Nephron (organoid): ENCODE results near the gene SPTBN1.

ENCODE experiments used
- H3K27ac Mint-ChIP-seq, 3 experiments: 2 replicates each; pipeline ENCODE4 v1.8.0; 2020; ENCODE audit warnings: mixed read lengths in 3 of 3, mild to moderate bottlenecking in 2 of 3, moderate library complexity in 1 of 3
- H3K27me3 Mint-ChIP-seq: 2 replicates; pipeline ENCODE4 v1.8.0; 2021; ENCODE audit warnings: low read depth, mild to moderate bottlenecking, moderate library complexity, mixed read lengths
- H3K36me3 Mint-ChIP-seq: 2 replicates; pipeline ENCODE4 v1.8.0; 2020; ENCODE audit warnings: low read depth, mixed read lengths
- H3K4me1 Mint-ChIP-seq: 2 replicates; pipeline ENCODE4 v1.8.0; 2020; ENCODE audit warnings: mixed read lengths
- H3K4me3 Mint-ChIP-seq, 3 experiments: 2 replicates each; pipeline ENCODE4 v1.8.0; 2020; ENCODE audit warnings: mild to moderate bottlenecking in 3 of 3, mixed read lengths in 3 of 3, moderate library complexity in 2 of 3
- H3K9me3 Mint-ChIP-seq: 2 replicates; pipeline ENCODE4 v1.8.0; 2020; ENCODE audit warnings: mixed read lengths
- TF ChIP-seq, protein P1 (sequence below), 3 experiments: fragments of 200-600 bp; sonication (generic); IDR thresholded peaks; one replicate each; pipeline ENCODE4 v1.5.0; 2021; ENCODE audit warnings: antibody characterized with exemption in 3 of 3; ENCODE audit not compliant: unreplicated experiment in 3 of 3

SPTBN1 gene

DNA sequence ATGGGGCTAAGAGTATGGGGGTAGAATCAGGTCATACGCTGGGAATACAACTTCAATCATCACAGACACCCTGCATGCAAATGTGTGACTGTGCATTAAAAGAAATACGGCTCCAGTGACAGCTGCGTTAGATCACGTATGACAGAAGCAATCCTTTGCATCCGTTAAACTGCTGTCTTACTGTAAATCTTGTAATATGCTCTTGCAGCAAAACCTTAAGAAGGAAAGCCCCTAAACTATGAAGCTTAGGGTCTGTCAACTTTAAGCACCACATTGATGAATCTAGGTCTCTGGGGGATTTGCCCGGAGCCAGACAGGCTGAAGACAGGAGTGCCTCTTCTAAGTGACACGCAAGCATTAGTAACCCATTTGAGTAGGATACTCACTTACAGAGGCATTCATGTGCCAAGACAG is 182.7 kb downstream of the SPTBN1 start:
- peaks cover 67% of the 10 kb centered on the region for H3K36me3 Mint-ChIP-seq
- TF ChIP-seq, protein P1, sequence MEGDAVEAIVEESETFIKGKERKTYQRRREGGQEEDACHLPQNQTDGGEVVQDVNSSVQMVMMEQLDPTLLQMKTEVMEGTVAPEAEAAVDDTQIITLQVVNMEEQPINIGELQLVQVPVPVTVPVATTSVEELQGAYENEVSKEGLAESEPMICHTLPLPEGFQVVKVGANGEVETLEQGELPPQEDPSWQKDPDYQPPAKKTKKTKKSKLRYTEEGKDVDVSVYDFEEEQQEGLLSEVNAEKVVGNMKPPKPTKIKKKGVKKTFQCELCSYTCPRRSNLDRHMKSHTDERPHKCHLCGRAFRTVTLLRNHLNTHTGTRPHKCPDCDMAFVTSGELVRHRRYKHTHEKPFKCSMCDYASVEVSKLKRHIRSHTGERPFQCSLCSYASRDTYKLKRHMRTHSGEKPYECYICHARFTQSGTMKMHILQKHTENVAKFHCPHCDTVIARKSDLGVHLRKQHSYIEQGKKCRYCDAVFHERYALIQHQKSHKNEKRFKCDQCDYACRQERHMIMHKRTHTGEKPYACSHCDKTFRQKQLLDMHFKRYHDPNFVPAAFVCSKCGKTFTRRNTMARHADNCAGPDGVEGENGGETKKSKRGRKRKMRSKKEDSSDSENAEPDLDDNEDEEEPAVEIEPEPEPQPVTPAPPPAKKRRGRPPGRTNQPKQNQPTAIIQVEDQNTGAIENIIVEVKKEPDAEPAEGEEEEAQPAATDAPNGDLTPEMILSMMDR (IDR thresholded peaks at IDR 0.05; ENCODE audit: unreplicated experiment in 3 of 3), result no peak
- peaks cover 66% of the 10 kb centered on the region for H3K4me1 Mint-ChIP-seq
- no peaks in the 10 kb centered on the region for H3K27me3 Mint-ChIP-seq
- H3K4me3 Mint-ChIP-seq, result no peak overlapping the region
- no peaks in the 10 kb centered on the region for H3K9me3 Mint-ChIP-seq
- H3K27ac Mint-ChIP-seq, result peak overlapping the region; percentile 49 to 71 (median 66)

DNA sequence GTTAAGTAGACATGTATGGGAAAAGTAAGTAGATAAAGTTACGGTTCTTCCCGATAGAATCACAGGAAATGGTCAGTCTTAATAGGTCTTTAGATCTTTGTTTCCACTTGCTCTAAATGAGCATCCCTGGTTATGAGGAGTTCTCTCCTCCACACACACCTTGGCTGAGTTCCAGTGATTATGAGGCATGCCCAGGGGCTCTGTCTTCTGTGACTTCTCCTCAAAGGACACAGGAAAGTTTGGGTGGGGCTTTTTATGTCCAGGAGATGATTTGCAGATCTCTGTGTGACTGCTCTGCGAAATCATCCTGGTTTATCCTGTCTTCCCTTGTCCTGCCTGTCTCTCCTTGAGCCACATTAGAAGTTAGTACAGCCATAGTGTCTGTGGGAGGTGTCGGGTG is 183.5 kb downstream of the SPTBN1 start:
- Mint-ChIP-seq H3K4me3 (no peak overlapping the region), H3K4me1 (peaks cover 58% of the 10 kb centered on the region), H3K27ac (peak overlapping the region; percentile 31 to 66 (median 49)), H3K36me3 (peaks cover 67% of the 10 kb centered on the region), H3K27me3 (no peaks in the 10 kb centered on the region), H3K9me3 (no peaks in the 10 kb centered on the region)
- TF ChIP-seq, protein P1 (IDR thresholded peaks at IDR 0.05; ENCODE audit: unreplicated experiment in 3 of 3), result no peak

DNA sequence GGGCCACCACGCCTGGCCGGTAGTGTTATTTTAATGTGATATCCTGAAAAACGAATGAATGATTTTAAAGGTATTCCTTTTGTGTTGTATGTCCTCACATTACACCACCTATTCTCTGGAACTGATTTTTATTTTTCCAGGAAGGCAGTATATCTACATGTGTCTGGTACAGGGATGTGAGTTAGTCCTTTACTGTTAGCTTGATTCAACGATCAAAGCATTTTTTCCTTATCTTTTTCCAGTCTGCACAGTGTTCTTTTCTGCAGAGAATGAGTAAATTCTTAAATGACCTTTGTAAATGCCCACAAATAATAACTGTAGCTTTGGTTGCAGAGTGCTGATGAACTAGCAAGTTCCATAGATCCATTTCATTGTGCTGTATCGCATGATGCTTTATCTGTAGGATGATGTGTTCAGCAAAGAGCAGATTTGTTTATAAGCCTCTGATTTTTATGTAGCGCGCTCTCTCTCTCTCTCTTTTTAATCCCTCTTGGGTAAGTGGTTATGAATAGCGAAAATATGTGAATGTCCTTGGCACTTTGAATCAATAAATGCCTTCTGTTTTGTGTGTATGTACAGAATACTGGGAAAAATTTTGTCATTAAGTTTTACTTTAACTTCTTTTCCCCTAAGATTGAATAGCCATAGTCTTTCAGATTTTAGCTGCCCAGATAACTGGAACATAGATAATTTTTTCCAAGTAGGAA is 184.9 kb downstream of the SPTBN1 start:
- H3K27ac Mint-ChIP-seq, result peak overlapping the region in 2 of 3 experiments; percentile 8 to 52
- H3K4me3 Mint-ChIP-seq, result no peak overlapping the region
- no peaks in the 10 kb centered on the region for H3K27me3 Mint-ChIP-seq
- H3K4me1 Mint-ChIP-seq, result peaks cover 46% of the 10 kb centered on the region
- H3K36me3 Mint-ChIP-seq, result peaks cover 78% of the 10 kb centered on the region
- TF ChIP-seq, protein P1 (IDR thresholded peaks at IDR 0.05; ENCODE audit: unreplicated experiment in 3 of 3), result no peak
- H3K9me3 Mint-ChIP-seq, result no peaks in the 10 kb centered on the region

DNA sequence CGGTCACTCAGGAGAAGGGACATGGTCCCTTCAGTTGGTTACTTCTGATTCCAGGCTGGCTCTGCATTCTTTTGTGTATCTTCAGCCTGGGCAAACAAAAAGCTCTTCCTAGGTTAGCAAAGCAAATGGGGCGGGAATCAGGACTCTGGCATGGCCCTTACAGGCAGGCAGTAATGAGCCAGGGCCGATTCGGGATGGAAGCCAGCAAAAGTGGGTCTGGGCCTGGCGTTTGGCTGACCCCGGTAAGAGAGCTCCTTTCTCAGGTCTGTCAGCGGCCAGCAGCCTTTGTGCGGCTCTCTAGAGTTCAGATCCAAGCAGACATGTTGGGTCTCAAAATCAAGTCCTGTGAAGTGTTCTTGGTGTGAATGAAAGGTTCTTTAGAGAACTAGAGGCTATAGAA is 185.9 kb downstream of the SPTBN1 start:
- Mint-ChIP-seq H3K27me3 (no peaks in the 10 kb centered on the region), H3K27ac (peak overlapping the region; percentile 14 to 76 (median 51)), H3K4me1 (peaks cover 41% of the 10 kb centered on the region), H3K36me3 (peaks cover 82% of the 10 kb centered on the region), H3K9me3 (no peaks in the 10 kb centered on the region), H3K4me3 (no peak overlapping the region)
- TF ChIP-seq, protein P1 (IDR thresholded peaks at IDR 0.05; ENCODE audit: unreplicated experiment in 3 of 3), result no peak

DNA sequence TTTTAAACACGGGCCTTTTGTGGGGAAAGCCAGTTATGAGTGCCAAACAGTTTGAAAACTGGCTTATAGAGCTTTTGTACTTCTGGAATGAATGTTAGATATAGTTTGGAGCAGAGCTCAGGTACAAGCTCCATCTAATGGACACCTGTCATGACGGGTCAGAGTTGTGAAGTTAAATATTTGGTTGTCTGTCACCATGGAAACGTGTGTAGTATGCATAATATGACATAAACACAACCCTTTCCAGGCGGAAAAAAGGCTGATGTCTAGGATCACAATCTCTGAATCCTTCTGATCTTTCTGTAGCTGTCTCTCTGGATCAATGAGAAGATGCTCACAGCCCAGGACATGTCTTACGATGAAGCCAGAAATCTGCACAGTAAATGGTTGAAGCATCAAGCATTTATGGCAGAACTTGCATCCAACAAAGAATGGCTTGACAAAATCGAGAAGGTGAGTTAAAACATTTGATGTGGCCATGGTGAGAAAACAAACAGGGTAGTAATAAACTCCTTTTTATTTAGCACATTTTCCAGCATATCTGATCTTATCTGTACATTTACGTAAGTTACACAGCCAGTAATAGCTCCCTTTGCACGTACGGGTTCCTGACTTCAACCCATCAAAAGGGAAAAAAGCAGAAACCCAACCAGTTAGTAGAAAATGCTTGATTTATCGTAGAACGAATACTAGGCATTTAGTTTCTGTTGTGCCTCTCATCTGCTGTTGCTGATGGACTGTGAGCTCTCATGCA is 186.7 kb downstream of the SPTBN1 start:
- TF ChIP-seq, protein P1 (IDR thresholded peaks at IDR 0.05; ENCODE audit: unreplicated experiment in 3 of 3), result no peak
- Mint-ChIP-seq H3K36me3 (peaks cover 83% of the 10 kb centered on the region), H3K4me3 (no peak overlapping the region), H3K9me3 (no peaks in the 10 kb centered on the region), H3K27ac (peak overlapping the region in 1 of 3 experiments; percentile 51), H3K27me3 (no peaks in the 10 kb centered on the region), H3K4me1 (peaks cover 34% of the 10 kb centered on the region)
